ENCODE measurements around the gene PLEKHM3. TPM values are rescaled to one million over a fixed set of nuclear protein-coding genes. Genes with fewer than 3 reads are reported as not detected.

The PLEKHM3 gene
- total and polyA plus RNA-seq, 4 experiments from 2014 or later: 2.9 to 16.1 (median 9.3) TPM

GRCh38 chr2:207867056-207867455 lies 158.3 kb downstream of the PLEKHM3 start:
- Histone ChIP-seq H3K27ac (ENCODE audit: low read depth, low read length) (no peak overlapping the region), H3K36me3 (ENCODE audit: insufficient read depth, low read length) (no peaks in the 10 kb centered on the region), H3K9me3 (ENCODE audit: control insufficient read depth in 1 of 2, low read length in 2 of 2) (no peaks in the 10 kb centered on the region), H3K4me3 (ENCODE audit: low read length in 2 of 2) (no peak overlapping the region), H3K4me1 (ENCODE audit: insufficient read depth, low read length) (no peaks in the 10 kb centered on the region), H3K27me3 (ENCODE audit: insufficient read depth, low read length) (no peaks in the 10 kb centered on the region)
- ChIA-PET POLR2A (ENCODE audit: partially characterized antibody) (no interaction called here), CTCF (ENCODE audit: partially characterized antibody) (no interaction called here)
- peaks cover 0 to 12% of the 10 kb centered on the region in 2 donors for H3K36me3 Mint-ChIP-seq
- no peaks in the 10 kb centered on the region for H3K27me3 Mint-ChIP-seq
- H3K9me3 Mint-ChIP-seq: no peaks in the 10 kb centered on the region
- intact Hi-C loops (cut with micrococcal nuclease): no loop called here
- no peak for DNase-seq
- no peaks in the 10 kb centered on the region for H3K4me1 Mint-ChIP-seq
- no peak overlapping the region for H3K4me3 Mint-ChIP-seq
- no peak overlapping the region for H3K27ac Mint-ChIP-seq

- Histone ChIP-seq H3K9me3 (ENCODE audit: control insufficient read depth in 1 of 2, low read length in 2 of 2) (no peaks in the 10 kb centered on the region), H3K27me3 (ENCODE audit: insufficient read depth, low read length) (no peaks in the 10 kb centered on the region), H3K36me3 (ENCODE audit: insufficient read depth, low read length) (no peaks in the 10 kb centered on the region), H3K4me3 (ENCODE audit: low read length in 2 of 2) (no peak overlapping the region), H3K27ac (ENCODE audit: low read depth, low read length) (no peak overlapping the region), H3K4me1 (ENCODE audit: insufficient read depth, low read length) (no peaks in the 10 kb centered on the region)
- Mint-ChIP-seq H3K27me3 (no peaks in the 10 kb centered on the region), H3K4me3 (no peak overlapping the region), H3K4me1 (no peaks in the 10 kb centered on the region), H3K9me3 (no peaks in the 10 kb centered on the region), H3K36me3 (peaks cover 5 to 24% of the 10 kb centered on the region in 2 donors), H3K27ac (no peak overlapping the region)
- ChIA-PET CTCF (ENCODE audit: partially characterized antibody) (no interaction called here), POLR2A (ENCODE audit: partially characterized antibody) (no interaction called here)
- intact Hi-C loops (cut with micrococcal nuclease): no loop called here
- DNase-seq: no peak
Measured at GRCh38 chr2:207865210-207865609, 160.1 kb downstream of the PLEKHM3 start.

GRCh38 chr2:207863345-207863744 lies 162.0 kb downstream of the PLEKHM3 start:
- no peaks in the 10 kb centered on the region for H3K9me3 ChIP-seq (ENCODE audit: control insufficient read depth in 1 of 2, low read length in 2 of 2)
- H3K4me3 ChIP-seq (ENCODE audit: low read length in 2 of 2): no peak overlapping the region
- POLR2A ChIA-PET (ENCODE audit: partially characterized antibody): no interaction called here
- no peak for DNase-seq
- CTCF ChIA-PET (ENCODE audit: partially characterized antibody): no interaction called here
- Mint-ChIP-seq H3K27me3 (no peaks in the 10 kb centered on the region), H3K27ac (no peak overlapping the region), H3K4me3 (no peak overlapping the region), H3K4me1 (no peaks in the 10 kb centered on the region), H3K36me3 (peaks cover 9 to 31% of the 10 kb centered on the region in 2 donors), H3K9me3 (no peaks in the 10 kb centered on the region)
- no peaks in the 10 kb centered on the region for H3K27me3 ChIP-seq (ENCODE audit: insufficient read depth, low read length)
- no peaks in the 10 kb centered on the region for H3K4me1 ChIP-seq (ENCODE audit: insufficient read depth, low read length)
- no peaks in the 10 kb centered on the region for H3K36me3 ChIP-seq (ENCODE audit: insufficient read depth, low read length)
- H3K27ac ChIP-seq (ENCODE audit: low read depth, low read length): no peak overlapping the region
- intact Hi-C loops (cut with micrococcal nuclease): no loop called here

- Mint-ChIP-seq H3K9me3 (no peaks in the 10 kb centered on the region), H3K4me3 (no peak overlapping the region), H3K27ac (no peak overlapping the region), H3K27me3 (no peaks in the 10 kb centered on the region), H3K36me3 (peaks cover 9 to 32% of the 10 kb centered on the region in 2 donors), H3K4me1 (no peaks in the 10 kb centered on the region)
- no peaks in the 10 kb centered on the region for H3K9me3 ChIP-seq (ENCODE audit: control insufficient read depth in 1 of 2, low read length in 2 of 2)
- ChIA-PET CTCF (ENCODE audit: partially characterized antibody) (interaction anchor here (1.2 kb wide), 1 partner anchor 9 kb away, joined by 3 read pairs; no protein-coding TSS in a partner anchor), POLR2A (ENCODE audit: partially characterized antibody) (no interaction called here)
- intact Hi-C loops (cut with micrococcal nuclease): no loop called here
- H3K27ac ChIP-seq (ENCODE audit: low read depth, low read length): no peak overlapping the region
- no peaks in the 10 kb centered on the region for H3K4me1 ChIP-seq (ENCODE audit: insufficient read depth, low read length)
- DNase-seq: no peak
- no peaks in the 10 kb centered on the region for H3K27me3 ChIP-seq (ENCODE audit: insufficient read depth, low read length)
- H3K4me3 ChIP-seq (ENCODE audit: low read length in 2 of 2): no peak overlapping the region
- H3K36me3 ChIP-seq (ENCODE audit: insufficient read depth, low read length): no peaks in the 10 kb centered on the region
Measured at GRCh38 chr2:207861789-207862188, 163.5 kb downstream of the PLEKHM3 start.

- peaks cover 9 to 29% of the 10 kb centered on the region in 2 donors for H3K36me3 Mint-ChIP-seq
- DNase-seq: no peak
- CTCF ChIA-PET (ENCODE audit: partially characterized antibody): interaction anchor here (1.2 kb wide), 1 partner anchor 11 kb away, joined by 3 read pairs; no protein-coding TSS in a partner anchor
- H3K27me3 Mint-ChIP-seq: no peaks in the 10 kb centered on the region
- Histone ChIP-seq H3K36me3 (ENCODE audit: insufficient read depth, low read length) (no peaks in the 10 kb centered on the region), H3K9me3 (ENCODE audit: control insufficient read depth in 1 of 2, low read length in 2 of 2) (no peaks in the 10 kb centered on the region), H3K4me1 (ENCODE audit: insufficient read depth, low read length) (no peaks in the 10 kb centered on the region), H3K4me3 (ENCODE audit: low read length in 2 of 2) (no peak overlapping the region), H3K27me3 (ENCODE audit: insufficient read depth, low read length) (no peaks in the 10 kb centered on the region), H3K27ac (ENCODE audit: low read depth, low read length) (no peak overlapping the region)
- H3K4me1 Mint-ChIP-seq: no peaks in the 10 kb centered on the region
- H3K4me3 Mint-ChIP-seq: no peak overlapping the region
- POLR2A ChIA-PET (ENCODE audit: partially characterized antibody): no interaction called here
- H3K27ac Mint-ChIP-seq: no peak overlapping the region
- intact Hi-C loops (cut with micrococcal nuclease): no loop called here
- no peaks in the 10 kb centered on the region for H3K9me3 Mint-ChIP-seq
Measured at GRCh38 chr2:207860685-207861084, 164.6 kb downstream of the PLEKHM3 start.

GRCh38 chr2:207855591-207855990 lies 169.7 kb downstream of the PLEKHM3 start:
- no peak for DNase-seq
- Histone ChIP-seq H3K27me3 (ENCODE audit: insufficient read depth, low read length) (no peaks in the 10 kb centered on the region), H3K36me3 (ENCODE audit: insufficient read depth, low read length) (no peaks in the 10 kb centered on the region), H3K4me1 (ENCODE audit: insufficient read depth, low read length) (no peaks in the 10 kb centered on the region), H3K4me3 (ENCODE audit: low read length in 2 of 2) (no peak overlapping the region), H3K27ac (ENCODE audit: low read depth, low read length) (no peak overlapping the region), H3K9me3 (ENCODE audit: control insufficient read depth in 1 of 2, low read length in 2 of 2) (no peaks in the 10 kb centered on the region)
- H3K4me1 Mint-ChIP-seq: no peaks in the 10 kb centered on the region
- H3K36me3 Mint-ChIP-seq: peaks cover 9 to 42% of the 10 kb centered on the region in 2 donors
- no peak overlapping the region for H3K27ac Mint-ChIP-seq
- no peaks in the 10 kb centered on the region for H3K9me3 Mint-ChIP-seq
- ChIA-PET POLR2A (ENCODE audit: partially characterized antibody) (no interaction called here), CTCF (ENCODE audit: partially characterized antibody) (no interaction called here)
- H3K27me3 Mint-ChIP-seq: no peaks in the 10 kb centered on the region
- intact Hi-C loops (cut with micrococcal nuclease): no loop called here
- no peak overlapping the region for H3K4me3 Mint-ChIP-seq

- POLR2A ChIA-PET (ENCODE audit: partially characterized antibody): no interaction called here
- Mint-ChIP-seq H3K27me3 (no peaks in the 10 kb centered on the region), H3K4me1 (no peaks in the 10 kb centered on the region), H3K9me3 (no peaks in the 10 kb centered on the region), H3K36me3 (peaks cover 5 to 43% of the 10 kb centered on the region in 2 donors), H3K27ac (no peak overlapping the region), H3K4me3 (no peak overlapping the region)
- Histone ChIP-seq H3K36me3 (ENCODE audit: insufficient read depth, low read length) (no peaks in the 10 kb centered on the region), H3K4me1 (ENCODE audit: insufficient read depth, low read length) (no peaks in the 10 kb centered on the region), H3K27ac (ENCODE audit: low read depth, low read length) (no peak overlapping the region), H3K27me3 (ENCODE audit: insufficient read depth, low read length) (no peaks in the 10 kb centered on the region), H3K9me3 (ENCODE audit: control insufficient read depth in 1 of 2, low read length in 2 of 2) (no peaks in the 10 kb centered on the region), H3K4me3 (ENCODE audit: low read length in 2 of 2) (no peak overlapping the region)
- intact Hi-C loops (cut with micrococcal nuclease): no loop called here
- DNase-seq: no peak
- CTCF ChIA-PET (ENCODE audit: partially characterized antibody): no interaction called here
Measured at GRCh38 chr2:207854484-207855440, 170.6 kb downstream of the PLEKHM3 start.

Data from CD4-positive, alpha-beta memory T cell (primary cell).